SW480 (cell line): ENCODE measurements around the gene CNOT9.

Source experiments
- DNase-seq: peaks from one replicate; pipeline ENCODE4 v3.0.0-alpha.2; 2016; ENCODE audit warnings: low spot score

The CNOT9 gene

DNA sequence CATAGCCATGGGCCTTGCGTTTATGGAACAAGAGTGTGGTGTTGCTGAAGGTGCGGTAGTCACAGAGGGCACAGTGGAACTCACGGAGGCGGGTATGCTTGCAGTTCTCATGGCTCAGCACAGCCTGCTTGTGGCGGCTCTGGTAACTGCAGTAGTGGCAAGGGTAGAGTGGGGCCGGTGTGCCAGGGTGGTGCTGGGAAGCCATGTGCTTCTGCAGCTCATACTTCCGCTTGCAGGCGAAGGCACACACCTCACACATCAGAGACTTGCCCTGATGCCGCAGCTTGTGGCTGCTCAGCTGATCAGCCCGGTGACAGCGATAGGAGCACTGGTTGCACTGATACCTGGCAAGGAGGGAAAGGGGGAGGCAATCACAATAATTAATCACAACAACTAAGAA, 76.1 kb downstream of the CNOT9 start:
- DNase-seq = no peak

DNA sequence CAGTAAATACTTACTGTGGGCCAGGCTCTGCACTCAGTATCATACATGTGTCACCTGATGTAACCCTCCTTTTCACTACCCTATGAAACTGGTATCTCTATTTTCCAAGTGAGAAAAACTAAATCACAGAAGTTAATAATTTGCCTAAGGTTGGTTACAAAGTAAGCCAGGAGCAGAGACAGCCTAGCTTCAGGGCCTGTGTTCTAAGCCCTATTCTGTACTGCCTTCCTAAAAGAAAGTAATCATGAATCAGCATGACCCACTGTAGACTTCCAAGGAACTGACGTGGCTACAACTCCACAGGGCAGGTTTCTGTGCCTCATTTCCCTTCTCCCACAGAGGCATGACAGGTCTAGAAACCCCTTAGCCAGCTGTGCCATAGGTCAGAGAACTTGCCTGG, 76.5 kb downstream of the CNOT9 start:
- no peak for DNase-seq
